Ovary (tissue), 9 donors: ENCODE results near the gene FANCC. TPM values are rescaled to one million over a fixed set of nuclear protein-coding genes. Genes with fewer than 3 reads are reported as not detected.
A peak's percentile ranks its signal among the peaks of the same experiment; 100 is the strongest.

Experiments
- DNase-seq, 5 donors: peaks; one replicate each; pipeline ENCODE4 v3.0.0-alpha.2; 2019 to 2020
- H3K27ac ChIP-seq, 2 donors: fragments of 200-600 bp; one replicate each; pipeline versions ENCODE4 v1.5.1 to v1.8.0; 2019 to 2022
- H3K27me3 ChIP-seq: fragments of 200-600 bp; one replicate; pipeline ENCODE4 v1.8.0; 2022
- H3K36me3 ChIP-seq: fragments of 200-600 bp; sonication (generic); one replicate; pipeline ENCODE4 v1.5.1; 2019
- H3K4me1 ChIP-seq: one replicate; pipeline ENCODE4 v1.8.1; 2013; ENCODE audit warnings: mild to moderate bottlenecking, moderate library complexity; ENCODE audit not compliant: insufficient read depth
- H3K4me3 ChIP-seq: fragments of 200-600 bp; sonication (generic); one replicate; pipeline ENCODE4 v1.5.1; 2017
- H3K9me3 ChIP-seq, 2 donors: fragments of 200-600 bp in 1 of 2; sonication (generic) in 1 of 2; one replicate each; pipeline versions ENCODE4 v1.5.1 to v1.8.1; 2013 to 2019; ENCODE audit warnings: mild to moderate bottlenecking in 1 of 2, moderate library complexity in 1 of 2
- EP300 ChIP-seq: sonication (generic); formaldehyde crosslinking; IDR thresholded peaks from one replicate; pipeline ENCODE4 v1.6.1; 2017; ENCODE audit warnings: antibody characterized with exemption
- POLR2A ChIP-seq: fragments of 450-650 bp; IDR thresholded peaks from one replicate; pipeline ENCODE4 v1.6.1; 2017; ENCODE audit warnings: antibody characterized with exemption, mild to moderate bottlenecking, moderate library complexity
- WGBS, 3 donors: extraction: QIAGEN DNeasy Blood & Tissue Kit in 1 of 3; methylation state at CpG; one replicate each; pipeline versions ENCODE4 v1.1.5 to v1.1.7; 2013 to 2017; 5-methylcytosine and 5-hydroxymethylcytosine counted together
- intact Hi-C, 4 donors: fragments of 100-400 bp; cut with DNase I; formaldehyde crosslinking; loops; one replicate each; pipeline versions ENCODE4 v1.11.0 to v1.15.1; 2022 to 2023
- polyA plus RNA-seq, 2 donors: library from polyadenylated mRNA; stranded (reverse); fragments of 200-250 nt in 1 of 2; fragments of 350-450 nt in 1 of 2; fragmentation: Illumina TruSeq in 1 of 2; extraction: RNeasy Lipid Tissue Mini Kit (QIAGEN cat#74804) in 1 of 2; gene quantifications; one replicate each; pipeline ENCODE4 v1.2.3, GENCODE V29; 2013 to 2014
- total RNA-seq, 7 donors: library from RNA; depleted of rRNA in 2 of 7; stranded (reverse); fragments of >200 nt in 2 of 7; fragmentation: NEBNext Ultra II Directional in 3 of 7; extraction: Animal tissue kit (Norgen Biotek cat#: 25700) in 3 of 7; gene quantifications; one replicate each; pipeline versions ENCODE4 v1.1.0 to v1.2.4, GENCODE V29; 2016 to 2023
- TF ChIP-seq, protein P1 (sequence below), 3 donors: fragments of 450-650 bp in 2 of 3; fragments of 200-600 bp in 1 of 3; IDR thresholded peaks; one replicate each; pipeline versions ENCODE4 v1.5.1 to v1.8.0; 2016 to 2022; ENCODE audit warnings: antibody characterized with exemption in 3 of 3, mild to moderate bottlenecking in 1 of 3
- donor health status: DM: no; HTN: no; CAD: no; lungs with moderate emphysema.
- donor health status: DM: no; HTN: no; CAD: no.
- donor health status: Bipolar disorder and iron deficiency.
- donor health status: DM: yes; HTN: yes; CAD: no.
- donor health status: DM: no; HTN: no; CAD: no.
- donor health status: DM: yes; HTN: yes; CAD: no.

The FANCC gene
- total and polyA plus RNA-seq, 9 donors, result 2.9 to 7.5 (median 4.9) TPM

DNA sequence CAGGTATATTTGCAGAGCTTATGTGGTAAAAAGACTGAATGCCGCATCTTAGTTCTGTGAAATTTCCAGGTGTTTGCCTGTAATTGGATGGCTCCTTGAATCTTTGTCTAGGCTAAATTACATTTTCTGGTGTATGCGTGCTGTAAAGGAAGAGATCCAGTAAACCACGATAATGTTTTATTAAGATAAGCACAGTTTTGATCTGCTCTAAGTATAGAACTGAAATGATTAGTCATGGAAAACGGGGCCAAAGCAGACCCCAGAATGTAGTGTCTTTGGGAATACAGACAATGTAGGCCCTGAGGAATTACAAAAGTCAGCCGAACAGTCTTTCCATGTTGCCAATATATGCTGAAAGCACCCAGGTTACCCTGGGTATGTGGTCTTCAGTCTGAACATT is 257.3 kb downstream of the FANCC start:
- Histone ChIP-seq H3K27me3 (no peaks in the 10 kb centered on the region), H3K4me1 (peaks cover 35% of the 10 kb centered on the region), H3K4me3 (no peak overlapping the region), H3K36me3 (no peaks in the 10 kb centered on the region), H3K9me3 (no peaks in the 10 kb centered on the region), H3K27ac (no peak overlapping the region)
- 28 to 53% (median 46%) methylated on average over 5 of the region's 5 CpGs for WGBS, 3 donors
- no peak for DNase-seq
- intact Hi-C loops, result loop anchor here in 1 of 4 donors (10.0 kb wide), 1 partner anchor 55 kb away; no protein-coding TSS in a partner anchor
- TF ChIP-seq POLR2A (no peak), EP300 (no peak)
- TF ChIP-seq, protein P1, sequence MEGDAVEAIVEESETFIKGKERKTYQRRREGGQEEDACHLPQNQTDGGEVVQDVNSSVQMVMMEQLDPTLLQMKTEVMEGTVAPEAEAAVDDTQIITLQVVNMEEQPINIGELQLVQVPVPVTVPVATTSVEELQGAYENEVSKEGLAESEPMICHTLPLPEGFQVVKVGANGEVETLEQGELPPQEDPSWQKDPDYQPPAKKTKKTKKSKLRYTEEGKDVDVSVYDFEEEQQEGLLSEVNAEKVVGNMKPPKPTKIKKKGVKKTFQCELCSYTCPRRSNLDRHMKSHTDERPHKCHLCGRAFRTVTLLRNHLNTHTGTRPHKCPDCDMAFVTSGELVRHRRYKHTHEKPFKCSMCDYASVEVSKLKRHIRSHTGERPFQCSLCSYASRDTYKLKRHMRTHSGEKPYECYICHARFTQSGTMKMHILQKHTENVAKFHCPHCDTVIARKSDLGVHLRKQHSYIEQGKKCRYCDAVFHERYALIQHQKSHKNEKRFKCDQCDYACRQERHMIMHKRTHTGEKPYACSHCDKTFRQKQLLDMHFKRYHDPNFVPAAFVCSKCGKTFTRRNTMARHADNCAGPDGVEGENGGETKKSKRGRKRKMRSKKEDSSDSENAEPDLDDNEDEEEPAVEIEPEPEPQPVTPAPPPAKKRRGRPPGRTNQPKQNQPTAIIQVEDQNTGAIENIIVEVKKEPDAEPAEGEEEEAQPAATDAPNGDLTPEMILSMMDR (IDR thresholded peaks at IDR 0.05), result no peak

DNA sequence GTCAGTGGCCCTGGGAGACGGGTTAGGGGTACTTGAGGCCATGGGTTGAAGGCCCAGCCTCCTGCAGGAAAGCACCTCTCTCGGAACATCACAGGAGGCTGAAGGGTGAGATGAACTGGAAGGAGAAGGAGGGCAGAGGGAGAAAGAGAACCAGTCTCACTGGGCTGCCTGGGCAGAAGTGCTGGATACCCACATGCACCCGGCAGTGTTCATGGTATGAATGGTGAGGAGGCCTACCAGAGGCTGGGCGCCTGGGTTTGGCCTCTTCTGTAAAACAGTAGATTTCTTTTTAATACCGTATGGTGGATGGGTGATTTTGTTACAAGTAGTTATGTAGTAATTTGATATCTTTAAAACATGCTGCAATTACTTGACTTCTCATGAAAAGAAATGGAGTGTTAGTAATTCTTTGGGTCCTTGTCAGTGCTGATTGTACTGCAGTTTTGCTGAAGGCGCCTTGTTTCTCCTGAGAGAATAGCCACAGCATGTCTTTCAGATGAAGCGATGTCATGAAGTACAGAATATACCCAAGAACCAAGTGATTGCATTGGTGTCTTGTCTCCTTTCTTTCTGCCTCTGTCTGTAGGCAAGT is 258.6 kb downstream of the FANCC start:
- 73 to 83% (median 78%) methylated on average over 7 of the region's 7 CpGs for WGBS, 3 donors
- H3K36me3 ChIP-seq, result no peaks in the 10 kb centered on the region
- intact Hi-C loops, result no loop called here
- DNase-seq, result no peak
- no peaks in the 10 kb centered on the region for H3K9me3 ChIP-seq
- peaks cover 33% of the 10 kb centered on the region for H3K4me1 ChIP-seq
- TF ChIP-seq, protein P1 (IDR thresholded peaks at IDR 0.05), result no peak
- TF ChIP-seq POLR2A (no peak), EP300 (no peak)
- no peaks in the 10 kb centered on the region for H3K27me3 ChIP-seq
- H3K27ac ChIP-seq, result no peak overlapping the region
- peak overlapping the region; percentile 6 for H3K4me3 ChIP-seq

DNA sequence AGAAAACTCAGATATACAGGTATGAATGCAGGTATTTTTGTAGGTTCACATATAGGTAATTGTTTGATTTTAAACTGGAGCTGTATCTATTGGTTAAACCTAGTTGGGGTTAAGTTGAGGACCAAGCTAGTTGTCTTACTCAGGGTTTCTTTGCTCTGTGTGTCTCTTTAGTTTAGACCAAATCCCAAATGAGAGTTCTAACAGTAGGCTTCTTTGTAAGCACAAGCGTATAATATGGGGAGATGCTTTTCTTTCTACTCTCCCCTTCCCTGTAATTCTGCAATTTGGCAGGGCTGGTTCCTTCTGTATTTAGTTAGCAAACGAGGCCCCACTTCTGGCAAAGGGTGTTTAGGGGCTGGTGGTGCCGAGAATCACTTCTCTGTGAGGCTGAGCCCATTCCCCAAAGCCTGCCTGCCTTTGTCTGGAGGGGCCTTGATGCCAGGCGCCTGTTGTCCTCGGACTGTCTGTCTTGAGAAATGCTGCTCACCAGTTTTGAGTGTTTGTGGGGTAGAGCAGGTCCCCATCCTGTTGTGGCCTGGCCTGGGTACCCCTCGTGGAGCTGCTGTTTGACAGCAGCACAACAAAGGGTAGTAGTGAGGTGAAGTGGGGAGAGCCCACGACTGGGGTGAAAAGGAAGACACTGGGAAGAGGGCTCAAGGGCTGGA is 259.3 kb downstream of the FANCC start:
- no peak overlapping the region for H3K27ac ChIP-seq
- intact Hi-C loops, result no loop called here
- H3K36me3 ChIP-seq, result no peaks in the 10 kb centered on the region
- no peak for DNase-seq
- no peak for TF ChIP-seq EP300
- TF ChIP-seq, protein P1 (IDR thresholded peaks at IDR 0.05), result no peak
- TF ChIP-seq POLR2A, result no peak
- 69 to 76% (median 71%) methylated on average over 7 of the region's 7 CpGs for WGBS, 3 donors
- no peaks in the 10 kb centered on the region for H3K27me3 ChIP-seq
- H3K4me1 ChIP-seq, result peaks cover 34% of the 10 kb centered on the region
- peak overlapping the region; percentile 6 for H3K4me3 ChIP-seq
- no peaks in the 10 kb centered on the region for H3K9me3 ChIP-seq

DNA sequence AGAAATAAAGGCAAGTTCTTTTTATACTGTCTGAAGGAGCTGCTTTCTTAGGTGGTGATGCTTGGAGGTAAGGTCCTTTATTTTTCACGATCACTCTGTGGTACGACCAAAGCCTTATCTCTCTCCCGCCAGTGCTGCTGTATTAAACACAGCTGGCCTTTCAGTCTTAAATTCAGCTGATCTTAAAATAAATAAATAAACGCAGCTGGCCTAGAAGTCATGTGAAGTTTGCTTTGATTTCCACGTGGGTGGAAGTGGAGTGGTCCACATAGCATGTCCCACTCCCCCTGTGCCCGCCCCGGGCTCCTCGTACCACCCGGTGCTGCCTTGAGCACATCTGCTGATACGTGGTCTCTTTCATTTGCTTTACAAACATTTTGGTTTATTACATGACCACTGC is 260.4 kb downstream of the FANCC start:
- Histone ChIP-seq H3K36me3 (no peaks in the 10 kb centered on the region), H3K27ac (no peak overlapping the region), H3K27me3 (no peaks in the 10 kb centered on the region), H3K4me3 (peak overlapping the region; percentile 18), H3K9me3 (no peaks in the 10 kb centered on the region), H3K4me1 (peaks cover 30% of the 10 kb centered on the region)
- DNase-seq, result no peak
- no peak for TF ChIP-seq EP300
- no peak for TF ChIP-seq POLR2A
- TF ChIP-seq, protein P1 (IDR thresholded peaks at IDR 0.05), result no peak
- intact Hi-C loops, result no loop called here
- 14 to 19% (median 18%) methylated on average over 10 of the region's 10 CpGs for WGBS, 3 donors
